T follicular helper cell (primary cell): ENCODE measurements around the gene AGBL4.

Experiments used
- DNase-seq: peaks from one replicate; pipeline ENCODE4 v3.0.0-alpha.2; 2020; ENCODE audit warnings: low read depth

AGBL4 gene

DNA sequence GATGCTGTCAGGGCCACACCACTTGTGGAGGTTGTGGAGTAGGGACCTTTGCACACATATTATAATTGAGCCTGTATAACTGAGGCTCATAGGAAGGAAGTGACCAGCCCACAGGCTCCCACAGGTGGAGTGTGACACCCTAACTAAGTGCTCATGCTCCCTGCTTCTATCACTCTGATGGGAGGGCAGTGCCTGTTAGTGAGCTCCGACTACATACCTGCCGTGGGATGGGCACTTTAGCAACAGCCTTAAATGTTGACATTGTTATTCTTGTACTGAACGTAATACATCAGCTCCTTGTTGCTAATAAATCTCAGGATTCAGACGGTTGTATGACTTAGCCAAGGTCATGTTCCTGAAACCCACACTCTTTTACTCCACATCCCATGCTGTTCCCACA is 1305.0 kb downstream of the AGBL4 start:
- DNase-seq = no peak

GRCh38 chr1:48718116-48718630 is 1305.6 kb downstream of the AGBL4 start:
- DNase-seq = no peak

DNA sequence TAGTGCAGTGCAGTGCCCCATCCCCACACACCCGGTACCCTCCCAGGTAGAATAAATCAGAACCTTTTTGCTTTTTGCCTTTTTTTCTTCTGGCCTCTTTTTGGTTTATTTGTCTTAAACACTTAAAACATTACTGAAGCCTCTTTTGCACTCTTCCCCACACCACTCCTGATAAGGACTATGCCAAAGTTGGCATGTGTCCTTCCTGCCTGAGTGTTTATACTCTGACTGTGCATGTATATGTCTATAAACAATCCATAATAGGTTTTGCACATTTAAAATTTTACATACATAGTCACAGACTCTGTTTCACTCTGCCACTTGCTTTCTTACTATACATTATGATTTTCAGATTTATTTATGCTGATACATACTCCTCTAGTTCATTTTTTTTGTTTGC is 1306.7 kb downstream of the AGBL4 start:
- no peak for DNase-seq

GRCh38 chr1:48715921-48716320 is 1307.8 kb downstream of the AGBL4 start:
- no peak for DNase-seq

DNA sequence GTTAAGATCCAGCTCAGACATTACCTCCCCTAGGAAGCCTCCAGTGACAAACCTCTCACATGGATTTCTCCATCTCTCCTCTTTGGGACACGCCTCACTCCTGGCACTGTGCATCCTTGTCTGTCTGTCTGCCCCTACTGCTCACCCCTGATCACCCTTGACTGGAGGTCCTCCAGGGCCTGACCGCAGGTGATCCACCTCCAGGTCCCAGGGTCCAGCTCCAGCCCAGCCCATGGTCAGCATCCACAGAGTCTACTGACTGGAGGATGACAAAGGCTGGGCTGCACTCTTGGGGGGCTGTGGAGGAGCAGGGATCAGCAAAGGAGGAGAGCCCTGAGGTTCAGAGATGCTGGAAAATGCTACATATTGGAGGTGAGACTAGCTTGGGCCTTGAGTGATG is 1312.8 kb downstream of the AGBL4 start:
- DNase-seq = no peak

- no peak for DNase-seq
These were observed 1313.4 kb downstream of the AGBL4 start for GRCh38 chr1:48710318-48710717.

DNA sequence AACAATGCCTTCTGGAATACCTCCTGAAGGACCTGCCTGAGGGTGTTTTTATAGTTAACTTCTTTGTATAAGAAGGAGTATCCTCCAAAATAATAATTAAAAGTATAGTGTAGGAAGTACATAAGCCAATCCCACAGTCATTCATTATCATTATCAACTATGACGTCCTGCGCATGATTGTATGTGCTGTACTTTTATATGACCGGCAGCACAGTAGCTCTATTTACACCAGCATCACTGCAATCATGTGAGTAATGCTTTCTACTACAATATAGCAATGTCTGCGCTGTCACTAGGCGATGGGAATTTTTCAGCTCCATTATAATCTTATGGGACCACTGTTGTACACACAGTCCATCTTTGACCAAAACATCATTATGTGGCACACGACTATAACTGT is 1319.0 kb downstream of the AGBL4 start:
- no peak for DNase-seq

- DNase-seq = no peak
These were observed 1322.3 kb downstream of the AGBL4 start for GRCh38 chr1:48701445-48701844.

DNA sequence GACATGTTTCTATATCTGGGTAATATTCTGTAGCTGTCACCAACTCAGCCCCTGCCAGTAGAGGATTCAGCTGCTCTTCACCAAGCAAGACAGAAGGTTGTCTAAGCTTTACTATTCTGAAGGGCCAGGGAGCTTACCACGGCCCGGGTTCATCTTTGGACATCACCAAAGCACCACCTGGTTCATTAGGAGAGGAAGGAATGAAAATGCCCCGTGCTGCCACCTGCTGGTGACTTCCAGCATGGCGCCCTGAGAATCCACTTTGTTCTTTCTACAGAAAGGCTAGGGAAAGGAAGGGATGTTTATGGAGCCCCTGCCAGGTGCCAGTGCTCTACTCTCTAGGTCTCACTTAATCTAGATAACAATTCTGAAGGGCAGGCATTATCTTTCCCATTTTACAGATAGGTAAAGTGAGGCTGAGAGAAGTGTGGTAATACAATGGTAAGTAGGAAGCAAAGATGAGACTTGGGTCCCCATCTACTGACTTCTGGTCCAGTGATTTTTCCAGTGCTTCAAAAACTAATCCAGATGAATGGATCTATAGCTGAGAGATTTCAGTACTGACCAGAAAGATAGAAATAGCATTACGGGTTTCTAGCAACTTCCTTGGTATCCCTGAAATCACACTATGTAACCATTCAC is 1326.6 kb downstream of the AGBL4 start:
- peak; percentile 10 for DNase-seq

DNA sequence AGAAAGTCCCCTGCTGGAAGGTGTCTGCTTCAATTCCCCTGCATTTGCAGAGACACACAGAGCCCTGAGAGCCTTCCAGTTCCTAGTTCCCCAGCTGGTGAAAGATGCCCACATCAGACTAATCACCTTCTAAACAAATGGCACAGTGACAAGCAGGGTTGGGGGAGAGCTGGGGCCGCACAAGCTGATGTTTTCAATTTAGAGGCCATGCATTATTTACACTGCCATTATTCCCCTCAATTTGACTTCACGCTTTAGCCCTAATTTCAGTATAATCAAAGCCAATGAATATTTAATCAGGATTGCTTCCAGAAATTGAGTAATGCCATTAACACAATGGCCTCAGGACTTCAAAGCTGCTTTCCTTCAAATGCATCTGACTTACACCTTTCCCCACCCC is 1328.6 kb downstream of the AGBL4 start:
- DNase-seq = no peak

DNA sequence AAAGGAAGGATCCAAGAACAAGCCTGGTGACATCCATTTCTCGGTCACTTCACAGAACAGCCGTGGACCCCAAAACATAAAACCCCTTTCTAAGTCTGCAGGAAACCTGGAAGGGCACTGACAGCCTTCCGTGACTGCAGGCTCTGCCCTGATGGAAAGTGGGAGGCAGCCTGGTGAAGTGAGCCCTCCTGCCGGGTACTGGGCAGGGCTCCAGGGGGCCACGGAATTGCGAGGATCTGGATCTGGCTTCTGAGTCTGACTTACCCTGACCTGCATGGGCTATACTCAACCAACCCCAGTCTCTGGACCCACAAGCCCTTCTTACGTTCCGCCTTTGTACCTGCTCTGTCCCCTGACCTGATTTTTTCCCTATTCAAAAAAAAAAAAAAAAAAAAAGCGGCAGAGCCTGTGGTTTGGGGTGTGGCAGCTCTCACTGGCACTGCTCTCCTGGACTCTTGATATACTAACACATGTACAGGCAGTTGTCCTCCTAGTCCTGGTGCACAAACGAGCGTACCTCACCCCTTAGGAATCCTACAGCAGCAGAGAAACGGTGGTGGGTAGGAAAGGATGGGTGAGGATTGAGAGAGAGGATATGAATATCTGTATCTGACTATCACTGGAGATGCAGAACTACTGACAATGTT is 1330.0 kb downstream of the AGBL4 start:
- no peak for DNase-seq

DNA sequence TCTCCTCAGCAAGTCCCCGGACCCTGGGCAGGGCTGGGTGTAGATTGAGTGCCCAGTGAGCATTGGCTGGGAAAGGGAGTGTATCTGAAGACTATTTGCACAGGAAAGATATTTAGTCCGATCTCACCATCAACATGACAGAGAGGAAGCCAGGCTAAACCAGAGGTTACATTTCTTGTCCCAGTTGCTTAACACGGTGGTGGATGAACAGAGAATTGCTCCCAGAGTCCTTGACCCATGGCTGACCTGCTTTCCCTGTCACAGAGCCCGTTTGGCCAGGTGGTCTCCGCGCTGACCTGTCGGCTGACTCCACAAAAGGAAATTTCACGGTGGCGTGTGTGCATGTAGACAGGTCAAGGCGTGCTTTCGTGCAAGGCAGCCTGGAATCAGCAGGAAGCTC is 1330.6 kb downstream of the AGBL4 start:
- DNase-seq = no peak

GRCh38 chr1:48692235-48692634 is 1331.5 kb downstream of the AGBL4 start:
- no peak for DNase-seq

- no peak for DNase-seq
These were observed 1332.2 kb downstream of the AGBL4 start for GRCh38 chr1:48691429-48692001.

DNA sequence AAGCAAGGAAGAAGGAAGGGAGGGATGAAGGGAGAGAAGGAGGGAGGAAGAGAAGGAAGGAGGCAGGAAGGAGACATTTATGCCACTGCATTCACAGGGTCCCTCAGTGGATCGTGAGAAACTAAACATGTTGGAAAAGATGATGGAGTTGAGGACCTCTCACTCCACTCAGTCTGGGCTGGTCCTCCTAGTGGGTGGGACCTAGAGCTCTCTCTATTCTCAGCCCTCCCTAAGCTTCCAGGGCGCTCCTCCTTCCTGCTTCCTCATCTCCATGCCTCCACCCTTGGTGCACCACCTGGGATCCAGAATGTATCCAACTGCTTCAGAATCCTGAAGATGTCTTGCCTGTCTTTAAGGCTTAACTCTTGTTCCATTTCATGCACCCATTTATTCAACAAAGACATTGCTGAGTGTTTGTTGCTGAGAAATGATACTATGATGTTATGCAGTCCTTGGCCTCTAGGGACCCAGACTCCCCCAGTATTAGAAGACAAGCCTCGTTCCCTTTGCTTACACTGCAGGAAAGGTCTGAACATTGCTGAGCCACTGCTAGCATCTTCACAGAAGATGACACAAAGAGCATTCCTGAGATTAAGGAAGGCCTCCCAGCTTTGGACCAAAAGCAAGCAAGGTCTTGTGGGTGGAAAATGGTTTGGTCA is 1335.5 kb downstream of the AGBL4 start:
- no peak for DNase-seq

GRCh38 chr1:48687282-48688045 is 1336.3 kb downstream of the AGBL4 start:
- DNase-seq = no peak

GRCh38 chr1:48686159-48686558 is 1337.6 kb downstream of the AGBL4 start:
- DNase-seq = no peak

GRCh38 chr1:48684381-48684780 is 1339.4 kb downstream of the AGBL4 start:
- DNase-seq = no peak

GRCh38 chr1:48683839-48684238 is 1339.9 kb downstream of the AGBL4 start:
- no peak for DNase-seq

DNA sequence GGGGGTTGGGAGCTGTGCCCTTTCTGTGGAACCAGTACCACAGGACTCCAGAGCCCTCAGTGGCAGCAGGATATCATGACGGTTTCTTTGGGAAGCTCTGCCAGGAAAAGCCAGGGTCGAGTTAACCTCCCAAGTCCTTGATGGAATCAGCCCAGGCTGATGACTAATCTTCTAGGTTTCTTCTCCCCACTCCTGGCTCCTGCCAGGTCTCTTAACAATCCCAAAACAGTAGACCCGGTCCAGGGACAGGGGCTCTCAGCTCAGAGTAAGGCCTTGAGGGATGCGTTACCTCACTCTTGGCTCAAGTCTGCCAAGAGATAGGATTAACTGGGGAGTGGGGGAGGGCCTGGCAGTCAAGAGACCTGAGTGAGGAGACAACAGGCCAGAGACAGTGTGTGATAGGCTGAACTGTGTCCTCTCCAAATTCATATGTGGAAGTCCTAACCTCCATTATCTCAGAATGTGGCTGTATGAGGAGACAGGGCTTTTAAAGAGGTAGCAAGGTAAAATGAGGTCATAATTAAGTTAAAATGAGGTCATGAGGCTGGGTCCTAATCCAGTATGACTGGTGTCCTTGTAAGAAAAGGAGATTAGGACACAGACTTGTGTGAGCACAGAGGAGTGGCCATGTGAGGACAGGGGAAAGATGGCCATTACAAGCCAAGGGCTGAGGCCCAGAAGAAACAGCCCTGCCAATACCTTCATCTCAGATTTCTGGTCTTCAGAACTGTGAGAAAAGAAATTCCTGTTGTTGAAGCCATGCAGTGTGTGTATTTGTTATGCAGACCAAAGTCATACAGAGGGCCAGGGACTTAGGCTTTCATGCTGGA is 1342.1 kb downstream of the AGBL4 start:
- DNase-seq = no peak

DNA sequence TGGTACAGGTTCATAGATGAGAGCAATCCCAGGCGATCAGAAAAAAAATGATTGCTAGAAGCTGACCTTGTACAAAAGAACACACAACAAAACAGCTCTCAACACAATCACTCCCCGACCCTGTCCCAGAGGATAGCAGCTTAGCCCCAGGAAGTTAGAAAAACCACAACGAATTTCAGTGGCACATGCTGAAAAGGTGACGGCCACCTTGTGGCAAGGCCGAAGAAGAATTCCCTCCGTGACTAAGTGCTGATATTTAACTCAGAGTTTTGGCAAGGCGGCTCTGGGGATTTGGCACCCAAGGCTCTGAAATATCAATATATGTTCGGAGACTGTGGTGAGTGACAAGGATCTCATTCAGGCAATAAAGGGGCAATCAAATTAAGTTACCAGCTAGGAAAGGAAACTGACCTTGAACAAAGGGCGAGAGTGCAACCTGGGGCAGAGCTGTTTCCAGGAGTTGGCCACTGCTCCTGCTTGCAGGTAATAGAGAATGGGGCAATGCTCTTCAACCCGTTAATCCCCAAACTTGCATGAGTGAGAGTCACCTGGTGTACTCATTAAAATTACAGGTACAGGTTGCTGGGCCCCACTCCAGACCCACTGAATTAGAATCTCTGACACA is 1343.2 kb downstream of the AGBL4 start:
- no peak for DNase-seq
